HEK293 (cell line): ENCODE measurements around the gene MLIP.

Experiments used
- PRDM1 ChIP-seq: fragments of 450-650 bp; formaldehyde crosslinking; IDR thresholded peaks from 2 replicates; pipeline ENCODE4; 2016; ENCODE audit warnings: missing biosample characterization, missing genetic modification characterization
- ZBTB1 ChIP-seq: fragments of 450-650 bp; formaldehyde crosslinking; IDR thresholded peaks from 2 replicates; pipeline ENCODE4 v1.5.1; 2016; ENCODE audit warnings: missing biosample characterization, missing genetic modification characterization
- ZNF214 ChIP-seq: fragments of 450-650 bp; formaldehyde crosslinking; IDR thresholded peaks from 2 replicates; pipeline ENCODE4 v1.5.1; 2017; ENCODE audit warnings: missing biosample characterization, mild to moderate bottlenecking, missing genetic modification characterization, borderline replicate concordance
- ZNF48 ChIP-seq: fragments of 450-650 bp; formaldehyde crosslinking; IDR thresholded peaks from 2 replicates; pipeline ENCODE4 v1.5.1; 2016; ENCODE audit warnings: missing biosample characterization, missing genetic modification characterization
- ZNF670 ChIP-seq: fragments of 450-650 bp; formaldehyde crosslinking; IDR thresholded peaks from 2 replicates; pipeline ENCODE4 v1.5.1; 2016; ENCODE audit warnings: missing biosample characterization, missing genetic modification characterization, low read depth
- TF ChIP-seq, protein P1 (sequence below): fragments of 450-650 bp; formaldehyde crosslinking; IDR thresholded peaks from 2 replicates; pipeline ENCODE4 v1.5.1; 2016; ENCODE audit warnings: missing biosample characterization, missing genetic modification characterization
- TF ChIP-seq, protein P2 (sequence below): fragments of 450-650 bp; formaldehyde crosslinking; IDR thresholded peaks from 2 replicates; pipeline ENCODE4 v1.5.1; 2016; ENCODE audit warnings: missing biosample characterization, missing genetic modification characterization

DNA sequence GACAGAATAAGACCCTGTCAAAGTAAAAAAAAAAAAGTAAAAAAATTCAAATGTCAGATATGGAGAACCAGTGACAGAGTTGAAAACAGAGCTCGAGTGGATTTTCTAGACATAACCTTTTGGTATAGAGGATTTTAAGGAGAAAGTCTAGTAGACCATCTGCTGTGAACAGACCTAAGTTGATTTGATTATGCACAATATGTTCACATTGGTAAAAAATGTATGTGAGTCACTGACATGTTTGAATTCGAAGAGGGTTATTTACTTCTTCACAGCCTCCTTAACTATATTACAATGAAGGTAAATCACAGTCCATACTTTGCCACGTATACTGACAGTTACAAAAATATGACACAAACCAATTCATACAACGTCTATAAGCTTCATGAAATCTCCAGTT, 204.4 kb downstream of the MLIP start:
- TF ChIP-seq, protein P1, sequence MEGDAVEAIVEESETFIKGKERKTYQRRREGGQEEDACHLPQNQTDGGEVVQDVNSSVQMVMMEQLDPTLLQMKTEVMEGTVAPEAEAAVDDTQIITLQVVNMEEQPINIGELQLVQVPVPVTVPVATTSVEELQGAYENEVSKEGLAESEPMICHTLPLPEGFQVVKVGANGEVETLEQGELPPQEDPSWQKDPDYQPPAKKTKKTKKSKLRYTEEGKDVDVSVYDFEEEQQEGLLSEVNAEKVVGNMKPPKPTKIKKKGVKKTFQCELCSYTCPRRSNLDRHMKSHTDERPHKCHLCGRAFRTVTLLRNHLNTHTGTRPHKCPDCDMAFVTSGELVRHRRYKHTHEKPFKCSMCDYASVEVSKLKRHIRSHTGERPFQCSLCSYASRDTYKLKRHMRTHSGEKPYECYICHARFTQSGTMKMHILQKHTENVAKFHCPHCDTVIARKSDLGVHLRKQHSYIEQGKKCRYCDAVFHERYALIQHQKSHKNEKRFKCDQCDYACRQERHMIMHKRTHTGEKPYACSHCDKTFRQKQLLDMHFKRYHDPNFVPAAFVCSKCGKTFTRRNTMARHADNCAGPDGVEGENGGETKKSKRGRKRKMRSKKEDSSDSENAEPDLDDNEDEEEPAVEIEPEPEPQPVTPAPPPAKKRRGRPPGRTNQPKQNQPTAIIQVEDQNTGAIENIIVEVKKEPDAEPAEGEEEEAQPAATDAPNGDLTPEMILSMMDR (tag by site-specific recombination): no peak
- TF ChIP-seq, protein P2, sequence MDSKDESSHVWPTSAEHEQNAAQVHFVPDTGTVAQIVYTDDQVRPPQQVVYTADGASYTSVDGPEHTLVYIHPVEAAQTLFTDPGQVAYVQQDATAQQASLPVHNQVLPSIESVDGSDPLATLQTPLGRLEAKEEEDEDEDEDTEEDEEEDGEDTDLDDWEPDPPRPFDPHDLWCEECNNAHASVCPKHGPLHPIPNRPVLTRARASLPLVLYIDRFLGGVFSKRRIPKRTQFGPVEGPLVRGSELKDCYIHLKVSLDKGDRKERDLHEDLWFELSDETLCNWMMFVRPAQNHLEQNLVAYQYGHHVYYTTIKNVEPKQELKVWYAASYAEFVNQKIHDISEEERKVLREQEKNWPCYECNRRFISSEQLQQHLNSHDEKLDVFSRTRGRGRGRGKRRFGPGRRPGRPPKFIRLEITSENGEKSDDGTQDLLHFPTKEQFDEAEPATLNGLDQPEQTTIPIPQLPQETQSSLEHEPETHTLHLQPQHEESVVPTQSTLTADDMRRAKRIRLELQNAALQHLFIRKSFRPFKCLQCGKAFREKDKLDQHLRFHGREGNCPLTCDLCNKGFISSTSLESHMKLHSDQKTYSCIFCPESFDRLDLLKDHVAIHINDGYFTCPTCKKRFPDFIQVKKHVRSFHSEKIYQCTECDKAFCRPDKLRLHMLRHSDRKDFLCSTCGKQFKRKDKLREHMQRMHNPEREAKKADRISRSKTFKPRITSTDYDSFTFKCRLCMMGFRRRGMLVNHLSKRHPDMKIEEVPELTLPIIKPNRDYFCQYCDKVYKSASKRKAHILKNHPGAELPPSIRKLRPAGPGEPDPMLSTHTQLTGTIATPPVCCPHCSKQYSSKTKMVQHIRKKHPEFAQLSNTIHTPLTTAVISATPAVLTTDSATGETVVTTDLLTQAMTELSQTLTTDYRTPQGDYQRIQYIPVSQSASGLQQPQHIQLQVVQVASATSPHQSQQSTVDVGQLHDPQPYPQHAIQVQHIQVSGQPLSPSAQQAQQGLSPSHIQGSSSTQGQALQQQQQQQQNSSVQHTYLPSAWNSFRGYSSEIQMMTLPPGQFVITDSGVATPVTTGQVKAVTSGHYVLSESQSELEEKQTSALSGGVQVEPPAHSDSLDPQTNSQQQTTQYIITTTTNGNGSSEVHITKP (tag by site-specific recombination): no peak
- no peak for TF ChIP-seq ZNF214 (tag by site-specific recombination)
- TF ChIP-seq ZNF670: no peak
- no peak for TF ChIP-seq ZNF48
- TF ChIP-seq PRDM1 (tag by site-specific recombination): no peak
- TF ChIP-seq ZBTB1 (tag by site-specific recombination): no peak
